Hepatocyte (in vitro differentiated cells): ENCODE results near the gene KIAA0586. TPM values are rescaled to one million over a fixed set of nuclear protein-coding genes. Genes with fewer than 3 reads are reported as not detected.

Experiments
- DNase-seq: peaks from one replicate; pipeline ENCODE4 v3.0.0-alpha.2; 2016; ENCODE audit warnings: low spot score
- H2AFZ ChIP-seq: fragments of 200-600 bp; sonication (generic); 2 replicates; pipeline ENCODE4 v1.6.0; 2016; ENCODE audit warnings: antibody characterized with exemption, mild to moderate bottlenecking
- H3K27ac ChIP-seq: fragments of 200-600 bp; sonication (generic); 2 replicates; pipeline ENCODE4 v1.5.1; 2016; ENCODE audit warnings: mild to moderate bottlenecking
- H3K27me3 ChIP-seq: fragments of 200-600 bp; sonication (generic); 2 replicates; pipeline ENCODE4 v1.6.1; 2016
- H3K36me3 ChIP-seq: fragments of 200-600 bp; sonication (generic); replicated peaks from 2 replicates; pipeline ENCODE4 v1.5.1; 2016; ENCODE audit warnings: low read depth; ENCODE audit not compliant: insufficient read depth
- H3K4me1 ChIP-seq: fragments of 200-600 bp; sonication (generic); 2 replicates; pipeline ENCODE4 v1.5.1; 2016; ENCODE audit warnings: mild to moderate bottlenecking, moderate library complexity; ENCODE audit not compliant: insufficient read depth
- H3K4me2 ChIP-seq: fragments of 200-600 bp; sonication (generic); 2 replicates; pipeline ENCODE4 v1.6.0; 2016
- H3K4me3 ChIP-seq: fragments of 200-600 bp; sonication (generic); 2 replicates; pipeline ENCODE4 v1.5.1; 2016; ENCODE audit warnings: mild to moderate bottlenecking
- H3K79me2 ChIP-seq: fragments of 200-600 bp; sonication (generic); 2 replicates; pipeline ENCODE4 v1.6.0; 2017; ENCODE audit warnings: mild to moderate bottlenecking
- H3K9me2 ChIP-seq: fragments of 200-600 bp; sonication (generic); replicated peaks from 2 replicates; pipeline ENCODE4 v1.6.0; 2017; ENCODE audit warnings: mild to moderate bottlenecking; ENCODE audit not compliant: insufficient read depth
- H3K9me3 ChIP-seq: fragments of 200-600 bp; sonication (generic); 2 replicates; pipeline ENCODE4 v1.5.1; 2016; ENCODE audit warnings: low read depth, mild to moderate bottlenecking
- H4K20me1 ChIP-seq: fragments of 200-600 bp; sonication (generic); 2 replicates; pipeline ENCODE4 v1.6.0; 2016; ENCODE audit warnings: mild to moderate bottlenecking; ENCODE audit not compliant: insufficient read depth, poor library complexity, severe bottlenecking
- CTCF ChIP-seq: fragments of 200-600 bp; sonication (generic); IDR thresholded peaks from 2 replicates; pipeline ENCODE4 v1.5.1; 2016; ENCODE audit warnings: antibody characterized with exemption, mild to moderate bottlenecking; ENCODE audit not compliant: poor library complexity
- EZH2 ChIP-seq: fragments of 200-600 bp; sonication (generic); IDR thresholded peaks from 2 replicates; pipeline ENCODE4 v1.6.1; 2016; ENCODE audit warnings: antibody characterized with exemption, mild to moderate bottlenecking, borderline replicate concordance
- EZH2phosphoT487 ChIP-seq: fragments of 200-600 bp; sonication (generic); IDR thresholded peaks from one replicate; pipeline ENCODE4 v1.6.1; 2018; ENCODE audit warnings: antibody characterized with exemption, mild to moderate bottlenecking, low read depth, moderate library complexity; ENCODE audit not compliant: unreplicated experiment, severe bottlenecking
- WGBS: methylation state at CpG from one replicate; pipeline ENCODE4 v1.1.6; 2016; ENCODE audit warnings: low lambda C conversion rate; ENCODE audit errors: missing lambda C conversion rate; 5-methylcytosine and 5-hydroxymethylcytosine counted together
- polyA plus RNA-seq: library from polyadenylated mRNA; unstranded; fragments of >200 nt; fragmentation: Nextera tagmentation; extraction: Ambion mirVana; gene quantifications from 2 replicates; pipeline ENCODE4 v1.2.1, GENCODE V29; 2016
- total RNA-seq: library from RNA; depleted of rRNA; stranded (reverse); fragments of >200 nt; gene quantifications from 2 replicates; pipeline ENCODE4 v1.2.3, GENCODE V29; 2014

The KIAA0586 gene
- total and polyA plus RNA-seq, 2 experiments from 2014 or later: 7.3 to 21.4 TPM

DNA sequence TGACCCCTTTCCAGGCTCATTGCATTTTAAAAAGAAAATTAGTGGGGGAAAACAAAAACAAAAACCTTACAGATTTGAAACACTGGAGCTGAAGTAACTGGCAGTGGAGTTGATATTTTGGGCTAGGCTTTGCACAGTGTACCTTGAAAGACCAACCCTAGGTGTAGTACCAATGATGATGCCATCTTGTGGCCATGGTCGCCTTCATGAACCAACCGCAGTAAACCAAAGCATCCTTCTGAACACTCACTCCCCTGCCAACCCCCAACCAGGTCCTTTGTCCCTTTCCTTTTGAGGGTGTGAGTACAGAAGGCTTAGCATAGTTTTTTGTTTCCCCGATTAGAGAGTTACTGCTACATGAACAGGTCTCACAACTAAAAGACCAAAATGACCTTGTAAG is 25.9 kb upstream of the KIAA0586 start:
- H3K4me3 ChIP-seq: no peak overlapping the region
- no peaks in the 10 kb centered on the region for H3K9me2 ChIP-seq
- 78% methylated on average over 3 of the region's 3 CpGs for WGBS
- H3K36me3 ChIP-seq: no peaks in the 10 kb centered on the region
- no peak for DNase-seq
- no peaks in the 10 kb centered on the region for H3K27me3 ChIP-seq
- H2AFZ ChIP-seq: no peak overlapping the region
- H4K20me1 ChIP-seq: no peaks in the 10 kb centered on the region
- no peaks in the 10 kb centered on the region for H3K9me3 ChIP-seq
- H3K4me2 ChIP-seq: no peak overlapping the region
- TF ChIP-seq EZH2 (no peak), CTCF (no peak), EZH2phosphoT487 (no peak)
- peaks cover under 1% of the 10 kb centered on the region for H3K4me1 ChIP-seq
- H3K27ac ChIP-seq: no peak overlapping the region
- H3K79me2 ChIP-seq: no peaks in the 10 kb centered on the region

- Histone ChIP-seq H3K4me2 (no peak overlapping the region), H2AFZ (no peak overlapping the region), H3K9me2 (no peaks in the 10 kb centered on the region), H3K27ac (no peak overlapping the region), H3K4me3 (no peak overlapping the region), H3K27me3 (no peaks in the 10 kb centered on the region), H3K36me3 (peaks cover 5% of the 10 kb centered on the region), H3K4me1 (no peaks in the 10 kb centered on the region), H4K20me1 (no peaks in the 10 kb centered on the region), H3K79me2 (peaks cover 2% of the 10 kb centered on the region), H3K9me3 (no peaks in the 10 kb centered on the region)
- WGBS: 95% methylated on average over 3 of the region's 3 CpGs
- DNase-seq: no peak
- TF ChIP-seq EZH2phosphoT487: no peak
Observed at GRCh38 chr14:58408681-58409215, 18.8 kb upstream of the KIAA0586 start.

- Histone ChIP-seq H3K27me3 (no peaks in the 10 kb centered on the region), H3K36me3 (no peaks in the 10 kb centered on the region)
- 100% methylated on average over 1 of the region's 1 CpG for WGBS
Observed at GRCh38 chr14:58414845-58415244, 12.7 kb upstream of the KIAA0586 start.

More at GRCh38 chr14:58414845-58415244, 12.7 kb upstream of the KIAA0586 start:
- DNase-seq: no peak
- no peaks in the 10 kb centered on the region for H3K9me3 ChIP-seq
- peaks cover 25% of the 10 kb centered on the region for H3K79me2 ChIP-seq
- no peak overlapping the region for H3K4me3 ChIP-seq
- TF ChIP-seq CTCF: no peak
- TF ChIP-seq EZH2: no peak
- TF ChIP-seq EZH2phosphoT487: no peak
- H3K9me2 ChIP-seq: no peaks in the 10 kb centered on the region
- no peaks in the 10 kb centered on the region for H3K4me1 ChIP-seq
- no peak overlapping the region for H3K4me2 ChIP-seq
- H4K20me1 ChIP-seq: no peaks in the 10 kb centered on the region
- H2AFZ ChIP-seq: no peak overlapping the region
- H3K27ac ChIP-seq: no peak overlapping the region
